HepG2 (cell line): ENCODE results near the gene THEM5. TPM values are rescaled to one million over a fixed set of nuclear protein-coding genes. Genes with fewer than 3 reads are reported as not detected.
A peak's percentile ranks its signal among the peaks of the same experiment; 100 is the strongest.

Experiments
- ATAC-seq: fragments of 200-7000 bp; cut with Tn5 transposase; 3 replicates; pipeline ENCODE4 v1.9.1; 2020; ENCODE audit warnings: mild to moderate bottlenecking, moderate library complexity
- BruUV-seq: library from RNA; stranded (reverse); fragments of 400-500 nt; replicated peaks from 2 replicates; lab custom pipeline; 2021; lab: Mats Ljungman, UMichigan
- CTCF ChIA-PET: fragments of 300-600 bp; formaldehyde crosslinking; extraction: SDS; loops from one replicate; lab custom pipeline; 2021; ENCODE audit warnings: low total read pairs, inconsistent platforms, low intra/inter-chr PET ratio; lab: Yijun Ruan, JAX
- POLR2A ChIA-PET: fragments of 350-600 bp; sonication (Branson Sonifier 250); formaldehyde crosslinking; loops from one replicate; lab custom pipeline; 2020; ENCODE audit warnings: antibody characterized with exemption, inconsistent platforms; lab: Yijun Ruan, JAX
- DNase-seq: peaks from one replicate; pipeline ENCODE4 v3.0.0-alpha.2; 2015; ENCODE audit warnings: low spot score
- FAIRE-seq: peaks from 3 replicates; lab custom pipeline; 2011; peaks lifted over from hg19 to GRCh38; lab: Jason Lieb, UNC
- H2AFZ ChIP-seq: one replicate; pipeline ENCODE4 v1.6.1; 2011; ENCODE audit warnings: low read length, inconsistent platforms
- H3K27ac ChIP-seq: fragments of 300-600 bp; 3 replicates; pipeline ENCODE4 v1.8.0; 2011; ENCODE audit warnings: mixed run types, mild to moderate bottlenecking, mixed read lengths, low read length, inconsistent platforms; ENCODE audit not compliant: insufficient read depth; ENCODE audit errors: extremely low read length
- H3K27me3 ChIP-seq, 2 experiments: fragments of 200-600 bp in 1 of 2; 2 replicates in 1 of 2; 3 replicates in 1 of 2; pipeline versions ENCODE4 v1.6.0 to v1.8.0; 2011; ENCODE audit warnings: low read length in 2 of 2, mild to moderate bottlenecking in 2 of 2, moderate library complexity in 2 of 2, inconsistent platforms in 1 of 2; ENCODE audit not compliant: insufficient read depth in 2 of 2, control insufficient read depth in 1 of 2
- H3K36me3 ChIP-seq, 2 experiments: fragments of 200-600 bp in 1 of 2; replicated peaks in 1 of 2; 2 replicates in 1 of 2; 3 replicates in 1 of 2; pipeline versions ENCODE4 v1.5.1 to v1.8.0; 2011; ENCODE audit warnings: low read length in 2 of 2, inconsistent platforms in 1 of 2; ENCODE audit not compliant: insufficient read depth in 2 of 2, control insufficient read depth in 1 of 2
- H3K4me1 ChIP-seq: 2 replicates; pipeline ENCODE4 v1.5.1; 2012; ENCODE audit warnings: low read length, inconsistent platforms; ENCODE audit not compliant: insufficient read depth
- H3K4me2 ChIP-seq: 2 replicates; pipeline ENCODE4 v1.6.0; 2011; ENCODE audit warnings: low read depth, low read length, inconsistent platforms
- H3K4me3 ChIP-seq, 3 experiments: fragments of 200-600 bp in 1 of 3; sonication (generic), shearing (Covaris generic) in 1 of 3; replicated peaks in 1 of 3; 2 replicates each; pipeline ENCODE4 v1.5.1; 2011 to 2016; ENCODE audit warnings: low read length in 3 of 3, inconsistent platforms in 2 of 3, low read depth in 2 of 3, mild to moderate bottlenecking in 2 of 3, control low read depth in 1 of 3, mixed read lengths in 1 of 3; ENCODE audit not compliant: insufficient read depth in 1 of 3
- H3K79me2 ChIP-seq: one replicate; pipeline ENCODE4 v1.6.1; 2011; ENCODE audit warnings: low read length, inconsistent platforms; ENCODE audit not compliant: insufficient read depth
- H3K9ac ChIP-seq: 2 replicates; pipeline ENCODE4 v1.6.0; 2011; ENCODE audit warnings: mild to moderate bottlenecking, low read depth, low read length, inconsistent platforms; ENCODE audit not compliant: insufficient read depth
- H3K9me3 ChIP-seq: 2 replicates; pipeline ENCODE4 v1.5.1; 2012; ENCODE audit warnings: mild to moderate bottlenecking, low read length
- H4K20me1 ChIP-seq: 2 replicates; pipeline ENCODE4 v1.6.0; 2011; ENCODE audit warnings: inconsistent platforms, mild to moderate bottlenecking, low read length, moderate library complexity; ENCODE audit not compliant: insufficient read depth
- ARNT2 ChIP-seq: sonication (generic); formaldehyde crosslinking; IDR thresholded peaks from 2 replicates; pipeline ENCODE4 v1.8.0; 2022; ENCODE audit warnings: mild to moderate bottlenecking, low read depth, missing genetic modification reagents, moderate library complexity
- ASH2L ChIP-seq: fragments of 300-600, 200-600 bp; sonication (generic); IDR thresholded peaks from 2 replicates; pipeline ENCODE4 v1.7.0; 2017; ENCODE audit warnings: low read depth, mild to moderate bottlenecking, moderate library complexity, mixed read lengths, low read length; ENCODE audit not compliant: insufficient read length
- CEBPG ChIP-seq: IDR thresholded peaks from 2 replicates; pipeline ENCODE4 v1.6.1; 2016
- FOSL1 ChIP-seq: sonication (generic); formaldehyde crosslinking; IDR thresholded peaks from 2 replicates; pipeline ENCODE4 v1.9.0; 2021; ENCODE audit warnings: missing genetic modification reagents, borderline replicate concordance
- MED13 ChIP-seq: sonication (generic); formaldehyde crosslinking; IDR thresholded peaks from 2 replicates; pipeline ENCODE4 v1.5.0; 2020; ENCODE audit warnings: missing genetic modification reagents
- POLR2A ChIP-seq, 2 experiments: IDR thresholded peaks; 2 replicates each; pipeline ENCODE4 v1.6.1; 2011; ENCODE audit warnings: low read depth in 2 of 2, low read length in 2 of 2, mild to moderate bottlenecking in 1 of 2, moderate library complexity in 1 of 2; ENCODE audit not compliant: insufficient read depth in 1 of 2
- REL ChIP-seq: sonication (generic); formaldehyde crosslinking; conservative IDR thresholded peaks from 2 replicates; pipeline ENCODE4 v1.8.0; 2022; ENCODE audit warnings: mild to moderate bottlenecking, missing genetic modification reagents, moderate library complexity
- ZBTB20 ChIP-seq: sonication (generic); formaldehyde crosslinking; IDR thresholded peaks from 2 replicates; pipeline ENCODE4 v1.8.1; 2023; ENCODE audit warnings: missing genetic modification reagents, low read depth, mild to moderate bottlenecking, borderline replicate concordance
- ZNF841 ChIP-seq: sonication (generic); formaldehyde crosslinking; IDR thresholded peaks from 2 replicates; pipeline ENCODE4 v1.8.1; 2023; ENCODE audit warnings: missing genetic modification reagents, borderline replicate concordance
- WGBS: methylation state at CpG from one replicate; pipeline ENCODE4 v1.1.6; 2017; ENCODE audit warnings: low lambda C conversion rate; 5-methylcytosine and 5-hydroxymethylcytosine counted together
- in situ Hi-C: cut with HindIII; loops from 2 replicates; pipeline ENCODE4 v1.10.0; 2017; ENCODE audit warnings: low pct_unique_long_range_greater_than_20kb; ENCODE audit not compliant: extremely low pct_ligation_motif_present
- intact Hi-C: fragments of 100-400 bp; cut with micrococcal nuclease; formaldehyde crosslinking; loops from one replicate; pipeline ENCODE4 v1.10.0; 2022; ENCODE audit not compliant: unreplicated experiment
- polyA plus RNA-seq, 8 experiments: library from polyadenylated mRNA; depleted of rRNA in 3 of 8; stranded (reverse) in 7 of 8; unstranded in 1 of 8; fragments of >200 nt; fragmentation: Illumina TruSeq in 4 of 8; extraction: Trizol in 4 of 8; gene quantifications; 2 replicates each; pipeline versions ENCODE4 v1.2.1 to v1.2.3, GENCODE V29; 2011 to 2016; ENCODE audit warnings: low read depth in 4 of 8, missing spikeins in 1 of 8, mixed read lengths in 1 of 8; ENCODE audit not compliant: insufficient read depth in 1 of 8
- total RNA-seq, 5 experiments: library from RNA; depleted of rRNA; stranded (reverse); fragments of >200 nt; fragmentation: Illumina TruSeq; extraction: Trizol; gene quantifications; 2 replicates each; pipeline ENCODE4 v1.2.3, GENCODE V29; 2016; ENCODE audit warnings: low read depth in 1 of 5
- TF ChIP-seq, protein P1 (sequence below): sonication (generic); formaldehyde crosslinking; IDR thresholded peaks from 2 replicates; pipeline ENCODE4 v1.8.1; 2023; ENCODE audit warnings: missing genetic modification reagents, inconsistent platforms, borderline replicate concordance
- TF ChIP-seq, protein P2 (sequence below): fragments of 450-650 bp; IDR thresholded peaks from 2 replicates; pipeline ENCODE4 v1.6.1; 2016
- TF ChIP-seq, protein P3 (sequence below): sonication (generic); formaldehyde crosslinking; IDR thresholded peaks from 2 replicates; pipeline ENCODE4 v1.4.0; 2020; ENCODE audit warnings: missing genetic modification reagents
- TF ChIP-seq, protein P4 (sequence below): sonication (generic); formaldehyde crosslinking; conservative IDR thresholded peaks from 2 replicates; pipeline ENCODE4 v1.8.0; 2022; ENCODE audit warnings: mild to moderate bottlenecking, moderate library complexity, missing genetic modification reagents

THEM5 gene
- total and polyA plus RNA-seq, 2 of the 13 experiments (the other 11 are each of a cell fraction or from before 2014, with no cell fraction given): not detected

DNA sequence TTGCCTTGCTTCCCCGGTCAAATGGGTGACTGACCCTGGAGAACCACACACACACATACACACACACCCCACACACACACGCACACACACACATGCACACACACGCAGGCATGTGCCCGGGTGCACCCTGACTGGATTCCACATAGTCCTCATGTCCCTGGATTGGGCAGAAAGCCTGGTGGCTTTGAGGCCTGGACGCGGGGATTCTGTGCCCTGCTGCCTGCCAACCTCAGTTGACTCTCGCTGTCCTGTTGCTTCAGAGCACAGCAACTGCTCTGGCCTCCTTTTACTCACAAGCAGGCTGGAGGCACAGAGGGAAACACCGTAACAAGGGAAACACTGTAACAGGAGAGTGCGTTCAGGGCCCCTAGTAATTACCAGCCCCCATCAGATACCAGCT, 28.3 kb downstream of the THEM5 start:
- Histone ChIP-seq H2AFZ (no peak overlapping the region), H3K4me3 (no peak overlapping the region), H3K4me2 (no peak overlapping the region), H3K27me3 (no peaks in the 10 kb centered on the region), H3K36me3 (no peaks in the 10 kb centered on the region), H4K20me1 (no peaks in the 10 kb centered on the region), H3K27ac (no peak overlapping the region), H3K9ac (no peak overlapping the region), H3K4me1 (peaks cover 5% of the 10 kb centered on the region), H3K9me3 (no peaks in the 10 kb centered on the region), H3K79me2 (no peaks in the 10 kb centered on the region)
- WGBS: 89% methylated on average over 9 of the region's 9 CpGs
- FAIRE-seq: no peak
- TF ChIP-seq, protein P1, sequence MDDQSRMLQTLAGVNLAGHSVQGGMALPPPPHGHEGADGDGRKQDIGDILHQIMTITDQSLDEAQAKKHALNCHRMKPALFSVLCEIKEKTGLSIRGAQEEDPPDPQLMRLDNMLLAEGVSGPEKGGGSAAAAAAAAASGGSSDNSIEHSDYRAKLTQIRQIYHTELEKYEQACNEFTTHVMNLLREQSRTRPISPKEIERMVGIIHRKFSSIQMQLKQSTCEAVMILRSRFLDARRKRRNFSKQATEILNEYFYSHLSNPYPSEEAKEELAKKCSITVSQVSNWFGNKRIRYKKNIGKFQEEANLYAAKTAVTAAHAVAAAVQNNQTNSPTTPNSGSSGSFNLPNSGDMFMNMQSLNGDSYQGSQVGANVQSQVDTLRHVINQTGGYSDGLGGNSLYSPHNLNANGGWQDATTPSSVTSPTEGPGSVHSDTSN (CRISPR knock-in tag): no peak
- TF ChIP-seq, protein P2, sequence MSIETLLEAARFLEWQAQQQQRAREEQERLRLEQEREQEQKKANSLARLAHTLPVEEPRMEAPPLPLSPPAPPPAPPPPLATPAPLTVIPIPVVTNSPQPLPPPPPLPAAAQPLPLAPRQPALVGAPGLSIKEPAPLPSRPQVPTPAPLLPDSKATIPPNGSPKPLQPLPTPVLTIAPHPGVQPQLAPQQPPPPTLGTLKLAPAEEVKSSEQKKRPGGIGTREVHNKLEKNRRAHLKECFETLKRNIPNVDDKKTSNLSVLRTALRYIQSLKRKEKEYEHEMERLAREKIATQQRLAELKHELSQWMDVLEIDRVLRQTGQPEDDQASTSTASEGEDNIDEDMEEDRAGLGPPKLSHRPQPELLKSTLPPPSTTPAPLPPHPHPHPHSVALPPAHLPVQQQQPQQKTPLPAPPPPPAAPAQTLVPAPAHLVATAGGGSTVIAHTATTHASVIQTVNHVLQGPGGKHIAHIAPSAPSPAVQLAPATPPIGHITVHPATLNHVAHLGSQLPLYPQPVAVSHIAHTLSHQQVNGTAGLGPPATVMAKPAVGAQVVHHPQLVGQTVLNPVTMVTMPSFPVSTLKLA: peak; percentile 23; the same call in 1 of the 2 replicates
- CTCF ChIA-PET: no interaction called here
- no peak for DNase-seq
- no peak for ATAC-seq
- no TSS peak for BruUV-seq
- intact Hi-C loops (no loop called here), in situ Hi-C loops (no loop called here)
- POLR2A ChIA-PET: no interaction called here

DNA sequence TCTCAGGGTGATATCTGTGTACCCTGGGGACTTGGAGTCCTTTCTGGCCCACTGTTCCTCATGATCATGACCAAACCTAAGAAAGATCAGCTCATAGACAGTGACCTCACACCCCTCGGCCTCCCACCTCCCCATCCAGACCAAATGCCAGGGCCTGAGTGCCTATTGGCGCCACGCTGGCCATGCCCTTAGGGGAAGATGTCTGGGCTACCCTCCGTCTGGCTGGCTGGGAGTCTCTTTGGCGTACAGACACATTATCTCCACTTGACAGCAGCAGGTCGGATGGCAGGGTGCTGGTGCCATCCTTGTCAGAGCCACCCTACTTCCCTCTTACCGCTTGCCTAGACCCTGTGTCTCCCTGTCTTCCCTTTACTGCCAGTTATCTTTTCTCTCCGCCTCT, 30.3 kb downstream of the THEM5 start:
- H3K36me3 ChIP-seq: no peaks in the 10 kb centered on the region
- in situ Hi-C loops (no loop called here), intact Hi-C loops (no loop called here)
- BruUV-seq: no TSS peak
- no peaks in the 10 kb centered on the region for H3K79me2 ChIP-seq
- H3K27ac ChIP-seq: no peak overlapping the region
- H4K20me1 ChIP-seq: no peaks in the 10 kb centered on the region
- H3K4me2 ChIP-seq: no peak overlapping the region
- ATAC-seq: no peak
- H3K9ac ChIP-seq: no peak overlapping the region
- no peaks in the 10 kb centered on the region for H3K9me3 ChIP-seq
- no peak for DNase-seq
- no peak overlapping the region for H3K4me3 ChIP-seq
- FAIRE-seq: no peak
- ChIA-PET CTCF (no interaction called here), POLR2A (no interaction called here)
- WGBS: 97% methylated on average over 4 of the region's 8 CpGs
- H3K4me1 ChIP-seq: no peaks in the 10 kb centered on the region
- no peak overlapping the region for H2AFZ ChIP-seq
- no peaks in the 10 kb centered on the region for H3K27me3 ChIP-seq
- TF ChIP-seq ARNT2 (CRISPR knock-in tag) (no peak), MED13 (CRISPR knock-in tag) (no peak), ZBTB20 (no peak), FOSL1 (CRISPR knock-in tag) (no peak), POLR2A (IDR thresholded peaks at IDR 0.05; ENCODE audit: insufficient read depth in 1 of 2, low read depth in 2 of 2, low read length in 2 of 2) (no peak), CEBPG (CRISPR knock-in tag) (no peak), ASH2L (no peak), REL (CRISPR knock-in tag) (no peak), ZNF841 (CRISPR knock-in tag) (no peak)
- TF ChIP-seq, protein P3, sequence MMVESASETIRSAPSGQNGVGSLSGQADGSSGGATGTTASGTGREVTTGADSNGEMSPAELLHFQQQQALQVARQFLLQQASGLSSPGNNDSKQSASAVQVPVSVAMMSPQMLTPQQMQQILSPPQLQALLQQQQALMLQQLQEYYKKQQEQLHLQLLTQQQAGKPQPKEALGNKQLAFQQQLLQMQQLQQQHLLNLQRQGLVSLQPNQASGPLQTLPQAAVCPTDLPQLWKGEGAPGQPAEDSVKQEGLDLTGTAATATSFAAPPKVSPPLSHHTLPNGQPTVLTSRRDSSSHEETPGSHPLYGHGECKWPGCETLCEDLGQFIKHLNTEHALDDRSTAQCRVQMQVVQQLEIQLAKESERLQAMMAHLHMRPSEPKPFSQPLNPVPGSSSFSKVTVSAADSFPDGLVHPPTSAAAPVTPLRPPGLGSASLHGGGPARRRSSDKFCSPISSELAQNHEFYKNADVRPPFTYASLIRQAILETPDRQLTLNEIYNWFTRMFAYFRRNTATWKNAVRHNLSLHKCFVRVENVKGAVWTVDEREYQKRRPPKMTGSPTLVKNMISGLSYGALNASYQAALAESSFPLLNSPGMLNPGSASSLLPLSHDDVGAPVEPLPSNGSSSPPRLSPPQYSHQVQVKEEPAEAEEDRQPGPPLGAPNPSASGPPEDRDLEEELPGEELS (CRISPR knock-in tag): no peak
- TF ChIP-seq, protein P4, sequence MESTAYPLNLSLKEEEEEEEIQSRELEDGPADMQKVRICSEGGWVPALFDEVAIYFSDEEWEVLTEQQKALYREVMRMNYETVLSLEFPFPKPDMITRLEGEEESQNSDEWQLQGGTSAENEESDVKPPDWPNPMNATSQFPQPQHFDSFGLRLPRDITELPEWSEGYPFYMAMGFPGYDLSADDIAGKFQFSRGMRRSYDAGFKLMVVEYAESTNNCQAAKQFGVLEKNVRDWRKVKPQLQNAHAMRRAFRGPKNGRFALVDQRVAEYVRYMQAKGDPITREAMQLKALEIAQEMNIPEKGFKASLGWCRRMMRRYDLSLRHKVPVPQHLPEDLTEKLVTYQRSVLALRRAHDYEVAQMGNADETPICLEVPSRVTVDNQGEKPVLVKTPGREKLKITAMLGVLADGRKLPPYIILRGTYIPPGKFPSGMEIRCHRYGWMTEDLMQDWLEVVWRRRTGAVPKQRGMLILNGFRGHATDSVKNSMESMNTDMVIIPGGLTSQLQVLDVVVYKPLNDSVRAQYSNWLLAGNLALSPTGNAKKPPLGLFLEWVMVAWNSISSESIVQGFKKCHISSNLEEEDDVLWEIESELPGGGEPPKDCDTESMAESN (CRISPR knock-in tag): no peak
